Esophagus squamous epithelium (tissue), 5 donors: Measurements from ENCODE around the gene MCTP2. TPM values are rescaled to one million over a fixed set of nuclear protein-coding genes. Genes with fewer than 3 reads are reported as not detected.
A peak's percentile ranks its signal among the peaks of the same experiment; 100 is the strongest.

Source experiments
- DNase-seq: peaks from one replicate; lab custom pipeline; 2025; lab: John Stamatoyannopoulos, UW
- H3K27ac ChIP-seq, 4 donors: fragments of 200-600 bp; sonication (generic); one replicate each; pipeline ENCODE4 v1.5.1; 2016 to 2019; ENCODE audit warnings: mild to moderate bottlenecking in 1 of 4
- H3K27me3 ChIP-seq, 4 donors: fragments of 200-600 bp; sonication (generic); 1 replicate in 3 of 4; 2 replicates in 1 of 4; pipeline versions ENCODE4 v1.5.1 to v1.6.0; 2017 to 2021; ENCODE audit warnings: antibody characterized with exemption in 1 of 4
- H3K36me3 ChIP-seq, 3 donors: fragments of 200-600 bp; sonication (generic); one replicate each; pipeline ENCODE4 v1.5.1; 2016 to 2019
- H3K4me1 ChIP-seq, 3 donors: fragments of 200-600 bp; sonication (generic); one replicate each; pipeline ENCODE4 v1.5.1; 2017 to 2019
- H3K4me3 ChIP-seq, 4 donors: fragments of 200-600 bp; sonication (generic); 1 replicate in 3 of 4; 2 replicates in 1 of 4; pipeline ENCODE4 v1.5.1; 2016 to 2019; ENCODE audit warnings: mild to moderate bottlenecking in 2 of 4, moderate library complexity in 1 of 4
- H3K9me3 ChIP-seq, 3 donors: fragments of 200-600 bp; sonication (generic); one replicate each; pipeline ENCODE4 v1.5.1; 2016 to 2019
- POLR2A ChIP-seq, 4 donors: fragments of 450-650 bp; IDR thresholded peaks; one replicate each; pipeline ENCODE4 v1.6.1; 2017; ENCODE audit warnings: antibody characterized with exemption in 4 of 4, mild to moderate bottlenecking in 4 of 4, moderate library complexity in 3 of 4
- WGBS, 2 donors: methylation state at CpG; one replicate each; pipeline ENCODE4 v1.1.5; 2018; 5-methylcytosine and 5-hydroxymethylcytosine counted together
- intact Hi-C: fragments of 100-400 bp; cut with DNase I; formaldehyde crosslinking; loops from one replicate; pipeline ENCODE4 v1.15.0; 2022
- total RNA-seq, 4 donors: library from RNA; depleted of rRNA; stranded (reverse); fragments of >200 nt; gene quantifications; one replicate each; pipeline ENCODE4 v1.1.0, GENCODE V29; 2016
- TF ChIP-seq, protein P1 (sequence below), 6 experiments: fragments of 450-650 bp in 4 of 6; fragments of 200-600 bp in 2 of 6; sonication (generic) in 2 of 6; IDR thresholded peaks; one replicate each; pipeline ENCODE4 v1.5.1; 2016 to 2019; ENCODE audit warnings: antibody characterized with exemption in 6 of 6, mild to moderate bottlenecking in 4 of 6, moderate library complexity in 4 of 6
- donor health status: DM: yes; HTN: yes; CAD: no.

The MCTP2 gene
- total RNA-seq, 4 donors from 2014 or later, result 11.2 to 29.9 (median 15.6) TPM

DNA sequence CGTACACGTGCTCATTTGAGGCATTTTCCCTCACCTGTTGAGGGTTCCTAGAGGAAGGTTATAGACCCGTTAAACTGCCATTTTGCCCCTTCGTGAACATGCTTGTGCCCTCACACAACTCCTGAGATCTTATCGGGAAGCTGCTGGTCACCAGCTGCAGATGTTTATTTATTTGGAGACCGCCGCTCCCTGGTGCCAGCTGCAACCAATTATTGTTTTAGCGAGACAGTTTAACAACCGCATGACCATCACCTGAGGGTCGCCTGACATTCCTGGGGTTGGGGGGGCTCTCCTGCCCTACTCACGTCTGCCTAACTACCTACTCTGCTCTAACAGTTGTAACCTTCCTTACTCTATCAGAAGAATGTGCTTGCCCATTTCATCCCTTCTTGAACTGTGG lies 292.5 kb downstream of the MCTP2 start:
- Histone ChIP-seq H3K9me3 (no peaks in the 10 kb centered on the region), H3K36me3 (no peaks in the 10 kb centered on the region), H3K27me3 (no peaks in the 10 kb centered on the region), H3K4me3 (no peak overlapping the region), H3K27ac (no peak overlapping the region), H3K4me1 (peaks cover 0 to 4% (median 0%) of the 10 kb centered on the region in 3 donors)
- TF ChIP-seq, protein P1, sequence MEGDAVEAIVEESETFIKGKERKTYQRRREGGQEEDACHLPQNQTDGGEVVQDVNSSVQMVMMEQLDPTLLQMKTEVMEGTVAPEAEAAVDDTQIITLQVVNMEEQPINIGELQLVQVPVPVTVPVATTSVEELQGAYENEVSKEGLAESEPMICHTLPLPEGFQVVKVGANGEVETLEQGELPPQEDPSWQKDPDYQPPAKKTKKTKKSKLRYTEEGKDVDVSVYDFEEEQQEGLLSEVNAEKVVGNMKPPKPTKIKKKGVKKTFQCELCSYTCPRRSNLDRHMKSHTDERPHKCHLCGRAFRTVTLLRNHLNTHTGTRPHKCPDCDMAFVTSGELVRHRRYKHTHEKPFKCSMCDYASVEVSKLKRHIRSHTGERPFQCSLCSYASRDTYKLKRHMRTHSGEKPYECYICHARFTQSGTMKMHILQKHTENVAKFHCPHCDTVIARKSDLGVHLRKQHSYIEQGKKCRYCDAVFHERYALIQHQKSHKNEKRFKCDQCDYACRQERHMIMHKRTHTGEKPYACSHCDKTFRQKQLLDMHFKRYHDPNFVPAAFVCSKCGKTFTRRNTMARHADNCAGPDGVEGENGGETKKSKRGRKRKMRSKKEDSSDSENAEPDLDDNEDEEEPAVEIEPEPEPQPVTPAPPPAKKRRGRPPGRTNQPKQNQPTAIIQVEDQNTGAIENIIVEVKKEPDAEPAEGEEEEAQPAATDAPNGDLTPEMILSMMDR (IDR thresholded peaks at IDR 0.05), result no peak
- TF ChIP-seq POLR2A (IDR thresholded peaks at IDR 0.05), result no peak
- DNase-seq, result no peak
- intact Hi-C loops, result no loop called here
- 61 to 77% methylated on average over 10 to 11 of the region's 11 CpGs for WGBS, 2 donors

DNA sequence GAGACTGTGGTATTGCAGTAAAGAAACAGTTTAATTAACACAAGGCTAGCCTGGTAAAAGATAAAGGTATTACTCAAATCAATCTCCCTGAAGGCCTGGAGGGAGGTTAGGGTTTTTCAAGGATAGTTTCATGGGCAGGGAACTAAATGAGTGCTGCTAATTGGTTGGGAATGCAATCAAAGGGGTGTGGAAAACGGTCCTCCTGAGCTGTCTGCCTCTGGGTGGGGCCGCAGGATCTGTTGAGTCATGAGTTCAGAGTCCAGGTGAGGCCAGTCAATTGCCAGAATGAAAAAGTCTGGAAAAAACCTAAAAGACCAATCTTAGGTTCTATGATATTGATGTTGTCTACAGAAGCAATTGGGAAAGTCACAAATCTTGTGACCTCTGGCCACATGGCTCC lies 293.2 kb downstream of the MCTP2 start:
- WGBS, 2 donors, result 42 to 46% methylated on average over 2 of the region's 2 CpGs
- no peaks in the 10 kb centered on the region for H3K9me3 ChIP-seq
- DNase-seq, result no peak
- H3K4me1 ChIP-seq, result peaks cover 0 to 4% (median 0%) of the 10 kb centered on the region in 3 donors
- no peaks in the 10 kb centered on the region for H3K36me3 ChIP-seq
- intact Hi-C loops, result no loop called here
- H3K27ac ChIP-seq, result no peak overlapping the region
- no peaks in the 10 kb centered on the region for H3K27me3 ChIP-seq
- no peak overlapping the region for H3K4me3 ChIP-seq
- TF ChIP-seq POLR2A (IDR thresholded peaks at IDR 0.05), result no peak
- TF ChIP-seq, protein P1 (IDR thresholded peaks at IDR 0.05), result no peak

DNA sequence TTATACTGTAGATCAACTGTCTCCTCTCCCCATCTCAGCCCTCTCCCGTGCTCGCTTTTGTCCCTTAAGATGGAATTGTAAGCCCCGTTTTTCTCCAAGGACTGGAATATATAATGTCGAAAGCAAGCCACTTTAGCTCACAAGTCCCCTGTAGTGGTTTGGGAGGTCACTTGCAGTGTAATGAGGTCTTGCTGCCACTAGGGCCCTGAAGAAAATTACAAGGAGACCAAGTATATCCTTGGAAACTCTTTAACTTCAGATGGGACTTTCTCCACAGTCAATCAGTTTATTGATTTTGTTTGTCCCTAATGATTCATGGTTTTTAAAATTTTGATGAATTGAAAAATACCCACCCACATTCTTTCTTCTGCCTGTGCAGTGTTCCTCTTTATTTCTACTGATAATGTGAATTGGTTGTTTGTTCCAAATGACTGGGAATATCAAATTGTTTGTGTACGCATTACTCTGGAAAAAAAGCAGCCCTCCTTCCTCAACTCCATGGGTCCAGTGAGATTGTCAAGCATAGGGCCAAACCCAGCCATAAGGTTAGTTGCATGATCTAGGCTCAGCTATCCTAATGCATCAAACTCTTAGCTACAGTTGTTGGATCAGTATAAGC lies 294.8 kb downstream of the MCTP2 start:
- no peaks in the 10 kb centered on the region for H3K27me3 ChIP-seq
- no peak for TF ChIP-seq POLR2A (IDR thresholded peaks at IDR 0.05)
- TF ChIP-seq, protein P1 (IDR thresholded peaks at IDR 0.05), result peak in 4 of 6 experiments; percentile 7 to 43 (median 28)
- peaks cover 0 to 4% (median 0%) of the 10 kb centered on the region in 3 donors for H3K4me1 ChIP-seq
- H3K27ac ChIP-seq, result no peak overlapping the region
- no peak for DNase-seq
- H3K9me3 ChIP-seq, result no peaks in the 10 kb centered on the region
- intact Hi-C loops, result no loop called here
- H3K4me3 ChIP-seq, result no peak overlapping the region
- 64 to 76% methylated on average over 5 of the region's 5 CpGs for WGBS, 2 donors
- H3K36me3 ChIP-seq, result no peaks in the 10 kb centered on the region

DNA sequence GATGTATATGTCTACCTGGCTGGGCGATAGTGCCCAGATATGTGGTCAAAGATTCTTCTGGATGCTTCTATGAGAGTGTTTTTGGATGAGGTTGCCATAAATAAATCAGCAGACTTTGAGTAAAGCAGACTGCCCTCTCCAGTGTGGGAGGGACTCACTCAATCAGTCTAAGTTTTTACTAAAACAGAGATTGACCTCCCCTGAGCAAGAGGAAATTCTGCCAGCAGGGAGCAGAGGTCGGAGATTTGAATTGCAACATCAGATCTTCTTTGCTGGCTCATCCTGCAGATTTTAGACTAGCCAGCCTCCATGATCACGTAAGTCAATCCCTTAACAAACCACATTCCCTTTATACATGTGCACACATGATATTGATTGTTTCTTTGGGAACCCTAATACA lies 300.9 kb downstream of the MCTP2 start:
- intact Hi-C loops, result no loop called here
- Histone ChIP-seq H3K9me3 (no peaks in the 10 kb centered on the region), H3K27ac (no peak overlapping the region), H3K36me3 (no peaks in the 10 kb centered on the region), H3K4me1 (no peaks in the 10 kb centered on the region), H3K27me3 (no peaks in the 10 kb centered on the region), H3K4me3 (no peak overlapping the region)
- 21 to 40% methylated on average over 3 of the region's 3 CpGs for WGBS, 2 donors
- TF ChIP-seq, protein P1 (IDR thresholded peaks at IDR 0.05), result no peak
- TF ChIP-seq POLR2A (IDR thresholded peaks at IDR 0.05), result no peak
- no peak for DNase-seq
